Frontal cortex (tissue), 4 donors: Measurements from ENCODE around the gene RBM19. TPM values are rescaled to one million over a fixed set of nuclear protein-coding genes. Genes with fewer than 3 reads are reported as not detected.

Experiments
- DNase-seq, 2 donors: peaks; one replicate each; pipeline ENCODE4 v3.0.0; 2012; ENCODE audit warnings: low spot score in 2 of 2
- FAIRE-seq: peaks from 2 replicates; lab custom pipeline; 2012; peaks lifted over from hg19 to GRCh38; lab: Jason Lieb, UNC
- total RNA-seq: library from RNA; depleted of rRNA; stranded (reverse); fragments of >200 nt; gene quantifications from one replicate; pipeline ENCODE4 v1.2.3, GENCODE V29; 2014
- donor health status: control.
- donor health status: control.
- donor health status: control.

Gene RBM19
- total RNA-seq, 1 donor from 2014 or later: 14.7 TPM

DNA sequence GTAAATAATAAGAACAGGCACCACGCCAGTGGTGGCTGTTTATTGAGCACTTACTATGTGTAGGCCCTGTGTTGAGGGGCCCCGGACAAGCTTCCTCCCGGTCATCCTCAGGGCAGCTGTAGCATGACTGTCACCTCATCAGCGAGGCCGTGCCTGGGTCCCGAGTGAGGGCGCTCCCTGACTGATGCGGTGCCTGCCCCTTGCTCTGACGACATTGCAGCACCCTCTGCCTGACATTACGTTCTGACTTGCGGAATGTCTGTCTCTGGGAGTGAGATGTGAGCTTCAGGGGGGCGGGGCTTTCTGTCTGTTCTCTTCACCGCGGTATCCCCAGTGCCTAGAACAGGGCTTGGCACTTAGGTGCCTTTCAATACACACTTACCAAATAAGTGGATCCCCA lies 167.6 kb downstream of the RBM19 start:
- DNase-seq: no peak
- no peak for FAIRE-seq

DNA sequence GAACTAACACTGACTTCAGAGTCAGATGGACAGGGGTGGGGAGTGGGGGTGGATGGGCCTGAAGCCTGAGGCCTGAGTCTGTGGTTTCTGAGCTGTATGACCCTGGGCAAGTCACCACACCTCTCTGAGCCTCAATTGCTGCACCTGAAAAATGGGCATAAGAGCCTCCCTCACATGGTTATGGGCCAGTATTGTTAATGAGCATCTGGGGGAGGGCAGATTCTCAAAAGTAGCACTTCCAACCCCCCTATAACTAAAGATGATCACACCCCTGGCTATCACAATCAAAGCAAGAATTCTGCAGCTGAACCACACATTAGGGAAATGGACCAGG lies 168.6 kb downstream of the RBM19 start:
- DNase-seq: no peak
- no peak for FAIRE-seq

DNA sequence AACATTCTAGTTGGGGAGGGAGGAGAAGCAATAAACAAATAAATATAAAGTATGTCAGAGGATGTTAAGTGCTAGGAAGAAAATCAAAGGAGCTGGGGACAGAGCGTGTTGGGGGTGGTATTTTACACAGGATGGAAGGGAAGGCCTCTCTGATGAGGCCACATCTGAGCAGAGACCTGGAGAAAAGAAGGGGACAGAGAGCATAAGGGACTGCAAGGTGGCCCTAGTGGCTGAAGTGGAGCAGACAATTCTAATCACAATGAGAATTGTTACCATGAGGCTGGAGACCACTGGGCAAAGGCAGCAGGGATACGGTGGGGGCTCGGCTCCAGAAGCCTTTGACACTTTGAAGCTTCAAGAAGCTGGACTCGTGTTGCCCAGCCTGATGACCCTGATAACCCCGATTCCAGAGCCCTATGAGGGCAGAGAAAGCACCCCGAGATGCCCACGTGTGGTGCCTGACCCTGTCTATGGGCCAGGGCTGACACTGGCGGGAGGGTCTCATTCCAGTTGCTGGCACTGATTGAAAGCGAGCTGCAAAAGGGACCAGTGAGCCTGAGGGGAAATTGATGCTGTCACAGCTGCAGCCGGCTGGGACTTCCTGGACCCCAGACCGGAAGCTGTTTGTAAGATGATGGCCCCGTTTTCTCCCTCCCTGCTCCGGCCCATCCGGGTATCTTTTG lies 169.1 kb downstream of the RBM19 start:
- DNase-seq (no peak), FAIRE-seq (no peak)

DNA sequence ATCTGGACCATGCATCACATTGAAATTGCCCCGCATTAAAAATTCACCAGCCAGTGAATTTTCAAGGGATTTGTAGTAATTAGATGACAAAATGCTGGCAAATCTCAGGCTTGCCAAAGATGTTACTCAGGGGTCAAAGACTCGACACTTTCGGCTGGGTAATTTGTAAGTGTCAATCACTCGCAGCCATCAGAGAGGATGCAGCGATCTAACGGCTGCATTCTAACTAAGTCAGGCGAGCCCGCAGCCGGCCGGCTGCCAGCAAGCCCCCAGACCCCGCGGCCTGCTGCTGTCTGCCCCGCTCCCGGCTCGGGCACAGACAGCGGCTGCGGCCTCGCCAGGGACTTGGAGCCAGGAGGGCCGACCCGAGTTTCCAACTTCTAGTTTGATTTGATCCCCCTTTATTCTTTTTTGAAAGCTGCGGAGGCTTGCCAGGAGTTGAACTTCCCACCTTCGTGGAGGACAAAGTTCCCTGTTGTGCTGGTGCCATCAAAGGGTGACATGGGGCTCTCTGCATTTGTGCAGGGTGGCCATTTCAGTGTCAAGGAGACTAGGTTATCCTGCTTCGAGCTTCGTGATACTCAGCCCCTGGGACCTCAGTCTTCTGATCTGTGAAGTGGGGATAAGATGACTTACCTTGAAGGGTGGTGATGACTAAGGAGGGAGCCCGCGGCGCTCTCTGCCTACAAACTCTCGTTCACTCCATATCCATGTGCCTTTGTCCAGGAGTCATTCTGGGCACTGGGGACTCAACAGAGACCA lies 169.9 kb downstream of the RBM19 start:
- FAIRE-seq (no peak), DNase-seq (no peak)

DNA sequence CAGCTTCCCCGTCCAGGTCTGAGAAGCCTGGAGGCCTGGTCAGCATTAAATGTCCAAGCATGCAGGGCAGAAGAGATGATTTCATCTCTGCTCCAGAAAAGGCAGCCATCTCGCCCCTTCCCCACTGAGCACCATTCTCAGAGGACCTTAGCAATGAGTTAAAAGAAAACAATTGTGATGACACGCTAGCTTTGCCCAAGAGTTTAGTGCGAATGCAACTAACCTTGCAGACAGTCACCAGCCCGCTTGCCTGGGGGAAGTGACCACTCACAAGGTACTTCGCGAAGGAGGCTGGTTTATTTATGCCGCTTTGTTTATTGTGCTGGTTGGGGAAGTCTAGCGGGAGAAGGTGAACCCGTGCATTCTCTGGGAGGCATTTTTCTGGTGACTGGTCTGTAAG lies 170.7 kb downstream of the RBM19 start:
- no peak for FAIRE-seq
- no peak for DNase-seq

DNA sequence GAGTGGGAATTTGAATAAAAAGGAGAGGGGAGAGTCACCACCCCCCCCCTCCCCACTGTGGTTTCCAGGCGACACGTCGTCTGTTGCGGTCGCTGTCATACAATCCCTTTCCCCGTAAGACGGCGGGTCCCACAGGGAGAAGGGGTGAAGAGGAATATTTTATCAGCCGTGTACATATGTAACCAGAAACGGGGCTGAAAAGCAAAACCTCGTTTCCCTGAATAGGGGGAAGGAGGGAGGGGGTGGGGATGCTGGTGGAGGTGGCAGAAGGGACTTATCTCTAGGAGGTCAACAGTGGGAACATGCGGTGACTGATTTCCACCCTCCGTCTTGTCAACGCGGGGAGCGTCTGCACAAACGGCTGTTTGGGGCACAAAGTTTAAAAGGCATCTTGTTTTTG lies 171.4 kb downstream of the RBM19 start:
- no peak for DNase-seq
- no peak for FAIRE-seq

DNA sequence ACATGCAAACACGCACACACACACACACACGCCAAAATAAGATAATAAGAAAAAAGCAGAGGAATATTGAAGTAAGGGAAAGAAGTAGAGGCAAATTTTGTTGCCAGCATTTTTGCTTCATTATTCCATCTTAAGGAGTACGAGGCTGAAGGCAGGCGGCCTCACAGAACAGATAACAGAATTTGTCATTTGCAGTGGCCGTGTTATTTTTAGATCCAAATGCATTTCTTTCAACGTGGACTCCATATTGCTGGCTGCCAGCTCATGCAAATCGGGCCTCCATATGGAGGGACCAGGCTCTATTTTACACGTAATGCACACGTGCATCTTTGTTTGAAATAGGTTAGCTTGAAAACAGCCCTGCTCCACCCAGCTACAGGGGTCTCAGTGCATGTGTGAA lies 172.9 kb downstream of the RBM19 start:
- FAIRE-seq (no peak), DNase-seq (no peak)

DNA sequence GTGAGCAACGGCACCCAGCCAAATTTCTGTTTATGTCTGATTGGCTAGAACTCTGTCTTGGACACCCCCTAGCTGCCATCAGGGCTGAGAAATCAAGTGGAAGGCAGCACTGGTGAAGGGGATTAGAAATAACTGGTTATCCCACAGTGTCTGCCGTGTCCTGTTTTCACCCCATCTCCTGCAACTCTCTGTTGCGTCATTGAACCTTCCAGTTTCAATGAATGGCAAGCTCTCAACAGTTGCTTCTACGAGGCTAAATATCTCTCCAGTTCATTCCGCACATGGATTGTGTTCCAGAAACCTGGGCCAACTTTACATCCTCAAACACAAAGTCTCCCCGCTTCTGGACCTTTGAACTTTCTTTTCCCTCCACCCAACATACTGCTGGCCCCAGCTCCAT lies 173.7 kb downstream of the RBM19 start:
- FAIRE-seq (no peak), DNase-seq (no peak)

DNA sequence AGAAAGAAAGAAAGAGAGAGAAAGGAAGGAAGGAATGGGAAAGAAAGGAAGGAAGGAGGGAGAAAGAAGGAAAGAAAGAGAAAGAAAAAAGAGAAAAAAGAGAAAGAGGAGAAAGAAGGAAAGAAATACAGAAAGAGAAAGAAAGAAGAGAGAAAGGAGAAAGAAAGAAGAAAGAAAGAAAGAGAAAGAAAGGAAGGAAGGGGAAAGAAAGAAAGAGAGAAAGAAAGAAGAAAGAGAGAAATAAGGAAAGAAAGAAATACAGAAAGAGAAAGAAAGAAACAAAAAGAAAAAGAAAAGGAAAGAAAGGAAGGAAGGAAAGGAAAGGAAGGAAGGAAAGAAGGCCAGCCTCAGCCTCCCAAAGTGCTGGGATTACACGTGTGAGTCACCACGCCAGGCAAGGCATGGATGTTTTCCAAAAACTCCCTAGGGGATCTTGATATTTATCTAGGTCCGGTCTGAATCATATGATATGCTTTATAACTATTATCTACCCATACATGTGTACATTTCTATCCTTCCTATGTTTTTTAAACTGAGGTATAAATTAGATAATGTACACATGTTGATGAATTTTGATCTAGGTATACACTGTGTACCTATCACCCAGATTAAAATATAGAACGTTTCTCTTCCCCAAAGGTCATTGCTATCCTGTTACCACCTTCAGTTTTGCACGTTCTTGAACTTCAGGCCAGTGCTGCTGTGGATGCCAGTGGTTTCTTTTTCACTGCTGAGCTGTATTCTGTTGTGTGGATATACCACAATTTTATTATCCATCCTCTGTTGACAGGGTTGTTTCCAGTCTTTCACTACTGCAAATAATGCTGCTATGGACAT lies 177.9 kb downstream of the RBM19 start:
- FAIRE-seq (no peak), DNase-seq (no peak)

DNA sequence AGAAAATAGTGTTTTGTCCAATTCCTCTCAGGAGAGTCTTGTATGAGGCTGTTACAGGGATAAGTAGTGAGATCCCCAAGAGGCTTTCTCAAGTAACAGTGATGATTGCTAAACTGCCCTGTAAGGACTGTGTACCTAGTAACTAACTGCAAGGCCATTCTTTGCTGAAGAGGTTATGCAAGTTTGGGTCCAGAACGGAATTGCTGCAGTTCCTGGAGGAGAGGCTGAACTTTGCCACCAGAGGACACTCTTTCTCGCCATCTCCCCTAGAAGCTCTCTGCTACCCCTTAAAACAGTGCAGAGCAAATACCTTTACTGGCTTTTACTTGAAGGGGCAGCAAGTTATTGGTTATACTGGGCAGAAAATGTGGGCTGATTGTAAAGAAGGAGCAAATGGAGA lies 180.0 kb downstream of the RBM19 start:
- DNase-seq (no peak), FAIRE-seq (no peak)

DNA sequence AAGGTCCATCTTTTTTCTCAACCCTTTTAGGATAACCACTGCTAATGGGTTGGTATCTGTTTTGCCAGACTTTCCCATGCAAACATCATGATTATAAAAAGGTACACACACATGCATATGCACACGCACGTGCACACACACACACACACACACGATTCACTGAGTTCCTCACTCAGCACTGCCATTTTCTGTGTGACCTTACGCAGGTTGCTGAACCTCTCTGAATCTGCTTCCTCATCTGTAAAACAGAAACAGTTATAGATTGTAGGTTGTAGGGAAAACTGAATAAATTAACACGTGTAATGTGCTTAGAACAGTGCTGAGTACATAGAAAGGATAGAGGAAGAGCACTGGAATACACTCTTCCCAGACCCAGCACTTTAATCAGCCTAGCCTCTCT lies 182.3 kb downstream of the RBM19 start:
- FAIRE-seq: no peak
- no peak for DNase-seq

DNA sequence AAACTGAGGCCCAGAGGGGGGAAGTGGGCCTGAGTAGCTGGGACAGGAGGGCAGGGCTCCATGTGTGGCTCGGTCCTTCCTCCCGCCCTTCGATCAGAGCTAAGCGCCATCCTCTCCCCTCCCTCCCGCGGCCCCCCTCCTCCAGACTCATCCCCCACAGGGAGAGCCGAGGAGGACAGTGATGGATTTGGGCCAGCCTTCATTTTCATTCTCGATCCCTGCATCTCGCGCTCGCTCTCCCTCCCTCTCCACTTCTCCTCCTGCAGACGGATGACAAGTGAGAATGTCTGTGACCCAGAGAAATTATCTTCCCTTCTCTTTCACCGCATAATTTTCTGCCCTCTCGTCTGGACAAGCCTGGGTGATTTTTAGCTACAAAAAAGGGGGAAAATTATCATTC lies 183.3 kb downstream of the RBM19 start:
- no peak for DNase-seq

DNA sequence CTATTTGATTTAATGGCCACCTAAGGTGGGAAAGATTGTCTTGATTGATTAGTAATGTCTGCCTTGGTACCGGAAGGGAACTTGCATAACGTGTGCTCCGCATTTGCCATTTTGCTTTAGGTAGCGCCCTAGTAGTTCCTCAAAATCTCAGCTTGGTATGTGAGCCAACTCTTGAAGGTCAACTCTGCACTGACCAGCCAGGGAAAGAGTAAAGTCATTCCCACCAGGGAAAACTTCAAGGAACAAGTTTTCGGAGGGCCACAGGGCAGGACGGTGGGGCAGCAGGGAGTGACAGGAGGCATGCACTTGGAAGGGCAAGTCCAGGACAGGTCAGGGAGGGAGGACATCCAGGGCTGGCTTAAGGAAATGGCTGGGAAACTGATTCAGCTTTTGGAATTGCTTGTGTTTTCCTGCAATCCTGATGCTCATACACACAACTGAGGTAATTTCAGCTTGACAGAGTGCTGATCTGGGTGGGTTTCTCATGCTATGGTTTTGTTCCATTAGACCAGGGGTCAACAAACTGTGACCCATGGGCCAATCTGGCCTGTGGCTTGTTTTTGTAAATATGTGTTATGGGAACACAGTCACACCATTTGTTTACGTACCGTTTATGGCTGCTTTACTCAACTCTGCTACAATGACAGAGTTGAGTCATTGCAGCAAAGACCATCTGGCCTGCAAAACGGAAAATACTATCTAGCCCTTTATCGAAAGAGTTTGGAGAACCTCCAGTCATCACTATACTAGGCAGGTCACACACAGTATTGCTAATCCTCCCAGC lies 184.5 kb downstream of the RBM19 start:
- FAIRE-seq: no peak
- no peak for DNase-seq

More for the DNA sequence above, 183.3 kb downstream of the RBM19 start:
- no peak for FAIRE-seq

DNA sequence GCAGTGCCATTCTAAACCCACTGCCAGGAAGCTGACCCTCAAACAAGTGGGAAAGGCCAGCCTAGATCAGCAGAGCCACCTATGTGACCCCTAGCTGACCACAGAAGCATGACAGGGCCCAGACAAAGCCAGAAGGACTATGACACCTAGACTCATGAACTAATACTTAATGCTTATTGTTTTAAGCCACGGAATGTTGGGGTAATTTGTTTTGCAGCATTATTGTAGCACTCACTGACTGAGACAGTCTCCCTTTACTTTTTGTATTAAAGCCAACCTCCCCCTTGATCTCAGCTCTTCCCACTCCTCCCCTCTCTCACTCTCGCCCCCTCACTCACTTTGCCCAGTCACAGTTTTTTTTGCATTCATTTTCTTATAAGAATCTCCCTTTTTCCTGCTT lies 186.4 kb downstream of the RBM19 start:
- no peak for DNase-seq
- no peak for FAIRE-seq

DNA sequence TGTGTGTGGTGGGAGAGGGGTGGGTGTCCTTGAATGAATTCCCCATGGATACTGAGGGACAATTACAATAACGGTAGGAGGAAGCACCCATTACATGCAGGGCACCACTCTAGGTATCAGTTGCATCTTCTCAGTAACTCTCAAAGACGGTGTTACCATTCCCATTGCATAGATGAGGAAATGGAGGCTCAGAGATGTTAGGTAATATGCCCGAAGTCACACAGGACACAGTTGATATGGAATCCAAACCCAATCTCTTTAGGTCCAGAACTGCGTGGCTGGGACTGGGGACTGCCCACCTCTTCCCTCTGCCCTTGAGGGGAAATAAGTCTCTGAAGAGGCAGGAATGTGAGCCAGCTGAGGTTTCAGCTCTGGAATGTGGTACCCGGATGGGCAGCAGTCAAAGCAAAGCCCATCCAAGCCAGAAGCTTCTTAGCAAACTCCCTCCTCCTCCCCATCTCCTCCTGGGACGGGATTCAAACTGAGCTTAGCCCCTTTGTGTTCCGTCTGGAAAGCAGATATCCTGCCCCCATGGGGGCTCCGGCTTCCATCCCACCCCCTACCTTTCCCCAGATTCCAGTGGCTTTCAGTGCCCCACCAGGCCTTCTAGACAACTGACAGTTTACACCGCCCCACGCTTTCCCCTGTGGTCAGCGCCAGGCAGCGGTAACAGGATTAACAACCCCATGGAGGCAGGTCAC lies 187.5 kb downstream of the RBM19 start:
- DNase-seq (no peak), FAIRE-seq (no peak)

DNA sequence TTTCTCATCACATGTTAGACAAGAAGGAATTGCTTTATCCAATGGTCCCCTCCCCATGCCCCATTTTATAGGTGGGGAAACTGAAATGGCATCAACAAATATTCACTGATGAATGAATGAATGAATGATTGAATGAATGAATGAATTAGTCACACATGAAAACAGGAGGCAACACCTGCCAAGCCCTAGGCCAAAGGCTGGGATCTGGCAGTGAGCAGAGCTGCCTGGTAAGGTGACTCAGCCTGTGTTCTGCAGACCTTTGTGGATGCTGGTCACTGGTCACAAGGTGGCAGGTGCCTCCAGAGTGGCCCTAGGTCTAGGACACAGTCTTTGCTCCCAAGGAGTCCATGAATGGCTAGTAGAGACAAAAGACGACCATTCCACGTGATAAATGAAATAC lies 188.4 kb downstream of the RBM19 start:
- FAIRE-seq (no peak), DNase-seq (no peak)

DNA sequence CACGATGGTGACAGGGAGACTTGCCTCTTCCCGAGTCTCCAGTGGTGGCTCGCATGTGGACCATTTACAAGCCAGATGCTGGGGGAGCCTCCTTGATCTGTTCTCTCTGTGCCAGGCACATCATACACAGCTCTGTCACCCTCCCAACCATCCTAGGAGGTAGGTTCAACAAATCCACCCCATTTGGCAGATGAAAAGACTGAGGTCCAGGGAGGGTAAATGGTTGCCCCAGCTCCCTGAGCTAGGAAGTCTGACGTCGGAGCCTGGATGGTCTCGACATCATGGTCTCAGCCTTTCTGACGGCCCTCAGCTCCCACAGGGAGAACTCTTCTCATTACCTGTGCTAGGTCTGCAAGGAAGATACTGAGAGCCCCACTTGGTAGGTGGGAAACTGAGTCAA lies 189.6 kb downstream of the RBM19 start:
- FAIRE-seq (no peak), DNase-seq (no peak)

DNA sequence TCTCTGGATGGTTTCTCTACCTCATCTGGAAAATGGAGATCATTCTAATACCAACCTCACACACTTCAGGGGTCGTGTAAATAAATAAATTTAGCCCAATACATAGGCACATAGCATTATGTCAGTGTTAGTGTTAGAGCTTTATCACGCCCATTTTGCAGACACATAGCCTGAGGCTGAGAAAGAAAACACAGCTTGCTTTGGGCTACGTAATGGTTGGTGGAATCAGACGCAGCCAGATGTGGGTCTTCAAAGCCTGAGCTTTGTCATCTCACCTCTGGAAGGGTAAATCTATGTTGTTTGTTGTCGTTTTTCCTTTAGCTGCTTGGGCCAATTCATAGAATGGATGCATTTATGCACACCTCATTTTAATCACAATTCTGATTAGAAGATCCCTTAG lies 191.6 kb downstream of the RBM19 start:
- DNase-seq: no peak
- no peak for FAIRE-seq

DNA sequence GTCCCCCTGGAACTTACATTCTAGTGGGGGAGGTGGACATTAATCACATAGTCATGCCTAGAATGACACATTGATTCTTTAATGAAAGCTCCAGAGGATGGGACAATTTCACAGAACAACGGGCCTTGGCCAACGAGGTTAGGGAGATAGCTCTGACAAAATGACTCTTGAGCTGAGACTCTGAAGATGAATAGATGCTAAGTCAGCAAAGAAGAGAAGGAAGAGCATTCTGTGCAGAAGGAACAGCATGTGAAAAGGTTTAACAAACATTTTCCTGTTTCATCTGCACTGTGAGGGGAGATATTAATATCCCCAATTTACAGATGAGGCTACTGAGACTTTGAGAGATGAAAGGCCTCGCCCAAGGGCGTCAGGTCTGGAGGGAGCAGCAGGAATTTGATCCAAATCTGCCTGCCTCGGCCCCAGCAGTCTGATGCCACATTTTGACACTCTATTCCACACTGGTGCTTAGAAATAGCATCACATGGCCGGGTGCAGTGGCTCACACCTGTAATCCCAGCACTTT lies 193.6 kb downstream of the RBM19 start:
- FAIRE-seq: no peak
- DNase-seq: no peak
